Colonic mucosa (tissue), 4 donors: ENCODE measurements around the gene TRAPPC2B. TPM values are rescaled to one million over a fixed set of nuclear protein-coding genes. Genes with fewer than 3 reads are reported as not detected.

ENCODE experiments used
- DNase-seq: peaks from one replicate; pipeline ENCODE4 v3.0.0-alpha.2; 2020
- H3K27ac ChIP-seq: fragments of 200-600 bp; one replicate; pipeline ENCODE4 v1.8.0; 2021
- H3K27me3 ChIP-seq: fragments of 200-600 bp; one replicate; pipeline ENCODE4 v1.8.0; 2021
- H3K36me3 ChIP-seq: fragments of 200-600 bp; one replicate; pipeline ENCODE4 v1.8.0; 2021
- H3K4me1 ChIP-seq: fragments of 200-600 bp; one replicate; pipeline ENCODE4 v1.8.0; 2021; ENCODE audit warnings: mild to moderate bottlenecking
- H3K4me3 ChIP-seq: fragments of 200-600 bp; one replicate; pipeline ENCODE4 v1.8.0; 2021
- H3K9ac ChIP-seq, 2 donors: one replicate each; pipeline ENCODE4 v1.7.0; 2013; ENCODE audit warnings: control low read depth in 2 of 2, low read depth in 2 of 2, low read length in 2 of 2
- H3K9me3 ChIP-seq: fragments of 200-600 bp; one replicate; pipeline ENCODE4 v1.8.0; 2021
- intact Hi-C: fragments of 100-400 bp; cut with DNase I; formaldehyde crosslinking; loops from one replicate; pipeline ENCODE4 v1.14.1; 2022
- total RNA-seq, 2 donors: library from RNA; stranded (reverse); fragmentation: NEBNext Ultra II Directional in 1 of 2; extraction: Animal tissue kit (Norgen Biotek cat#: 25700) in 1 of 2; gene quantifications; one replicate each; pipeline ENCODE4 v1.2.1, GENCODE V29; 2021
- TF ChIP-seq, protein P1 (sequence below): fragments of 200-600 bp; IDR thresholded peaks from one replicate; pipeline ENCODE4 v1.8.0; 2022; ENCODE audit warnings: antibody characterized with exemption, mild to moderate bottlenecking
- donor health status: healthy.
- donor health status: DM: no; HTN: no; CAD: no.
- donor health status: DM: no; HTN: no; CAD: no.

Gene TRAPPC2B
- total RNA-seq, 2 donors from 2014 or later = 3.8 to 4.6 TPM

DNA sequence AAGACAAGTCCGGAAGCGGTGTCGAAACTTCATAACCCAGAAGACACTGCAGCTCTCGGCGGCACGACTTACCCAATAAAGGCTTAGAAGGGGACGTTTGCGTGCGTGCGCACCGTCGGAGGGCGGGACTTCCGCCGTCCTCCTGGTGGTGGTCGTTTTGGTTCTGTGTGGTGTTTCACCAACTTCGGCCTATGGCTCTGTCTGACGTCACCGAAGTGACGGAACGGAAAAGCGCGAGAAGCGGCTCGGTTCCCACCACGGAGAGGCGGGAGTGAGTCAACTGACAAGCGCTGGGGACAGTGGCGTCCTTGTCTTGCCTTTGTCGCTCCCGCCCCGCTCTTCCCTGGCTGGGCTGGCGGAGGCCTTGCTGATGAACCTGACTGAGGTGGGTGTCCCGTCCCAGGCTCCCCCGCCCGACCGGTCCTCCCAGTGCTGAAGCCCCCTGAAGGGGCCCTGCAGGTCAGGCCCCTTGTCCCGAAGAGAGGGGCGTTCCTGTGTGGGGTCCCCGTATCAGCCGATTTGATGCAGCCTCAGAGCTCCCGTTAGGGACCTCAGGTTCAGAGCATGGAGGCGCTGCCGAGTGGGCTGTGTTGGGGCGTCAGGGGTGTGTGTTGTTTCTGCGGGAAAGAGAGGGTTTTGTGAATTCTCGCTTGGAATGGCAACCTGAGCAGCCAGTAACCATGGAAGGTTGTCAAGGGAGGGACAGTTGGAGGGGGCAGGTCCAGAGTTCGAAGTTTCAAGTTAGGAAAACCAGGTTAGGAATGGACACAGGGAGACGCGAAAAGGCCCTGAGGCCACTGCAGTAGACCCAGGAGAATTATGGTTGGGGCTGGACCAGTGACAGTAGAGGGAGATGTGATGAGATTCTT is 26.6 kb downstream of the TRAPPC2B start, which contains the start of gene ZNF548:
Gene ZNF548 (plus strand): TSS at position 125 of the 869 bp plus-strand sequence. CDS start 246 bp downstream, at position 371.
- Histone ChIP-seq H3K4me1 (no peaks in the 10 kb centered on the region), H3K9ac (peak within 1 kb of the TSS; percentile 82 to 88), H3K27me3 (no peaks in the 10 kb centered on the region), H3K36me3 (no peaks in the 10 kb centered on the region), H3K4me3 (peak within 1 kb of the TSS; percentile 53), H3K27ac (peak within 1 kb of the TSS; percentile 65), H3K9me3 (no peaks in the 10 kb centered on the region)
- DNase-seq = peak; percentile 93
- intact Hi-C loops = no loop called here
- TF ChIP-seq, protein P1, sequence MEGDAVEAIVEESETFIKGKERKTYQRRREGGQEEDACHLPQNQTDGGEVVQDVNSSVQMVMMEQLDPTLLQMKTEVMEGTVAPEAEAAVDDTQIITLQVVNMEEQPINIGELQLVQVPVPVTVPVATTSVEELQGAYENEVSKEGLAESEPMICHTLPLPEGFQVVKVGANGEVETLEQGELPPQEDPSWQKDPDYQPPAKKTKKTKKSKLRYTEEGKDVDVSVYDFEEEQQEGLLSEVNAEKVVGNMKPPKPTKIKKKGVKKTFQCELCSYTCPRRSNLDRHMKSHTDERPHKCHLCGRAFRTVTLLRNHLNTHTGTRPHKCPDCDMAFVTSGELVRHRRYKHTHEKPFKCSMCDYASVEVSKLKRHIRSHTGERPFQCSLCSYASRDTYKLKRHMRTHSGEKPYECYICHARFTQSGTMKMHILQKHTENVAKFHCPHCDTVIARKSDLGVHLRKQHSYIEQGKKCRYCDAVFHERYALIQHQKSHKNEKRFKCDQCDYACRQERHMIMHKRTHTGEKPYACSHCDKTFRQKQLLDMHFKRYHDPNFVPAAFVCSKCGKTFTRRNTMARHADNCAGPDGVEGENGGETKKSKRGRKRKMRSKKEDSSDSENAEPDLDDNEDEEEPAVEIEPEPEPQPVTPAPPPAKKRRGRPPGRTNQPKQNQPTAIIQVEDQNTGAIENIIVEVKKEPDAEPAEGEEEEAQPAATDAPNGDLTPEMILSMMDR = no peak

DNA sequence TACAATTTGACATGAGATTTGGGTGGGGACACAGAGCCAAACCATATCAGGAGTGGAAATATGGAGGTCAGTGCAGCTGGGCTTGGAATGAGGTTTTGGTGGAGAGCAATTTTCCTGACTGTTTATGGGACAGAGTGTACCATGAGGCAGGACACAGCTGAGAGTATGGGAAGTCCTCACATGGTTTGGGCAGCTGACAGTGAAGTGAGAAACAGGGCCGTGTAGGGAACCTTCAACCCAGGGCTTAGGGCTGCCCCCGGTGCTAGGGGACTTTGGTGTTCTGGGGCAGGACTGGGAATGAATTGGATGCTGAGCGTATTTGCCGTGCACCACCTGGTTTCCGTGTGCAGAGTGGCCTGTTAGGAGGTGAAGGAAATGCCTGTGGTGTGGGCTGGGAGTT is 32.4 kb downstream of the TRAPPC2B start:
- Histone ChIP-seq H3K4me1 (no peaks in the 10 kb centered on the region), H3K27me3 (no peaks in the 10 kb centered on the region), H3K4me3 (no peak overlapping the region), H3K9ac (no peak overlapping the region), H3K9me3 (no peaks in the 10 kb centered on the region), H3K36me3 (peaks cover 12% of the 10 kb centered on the region), H3K27ac (no peak overlapping the region)
- TF ChIP-seq, protein P1 = no peak
- intact Hi-C loops = no loop called here
- DNase-seq = no peak

DNA sequence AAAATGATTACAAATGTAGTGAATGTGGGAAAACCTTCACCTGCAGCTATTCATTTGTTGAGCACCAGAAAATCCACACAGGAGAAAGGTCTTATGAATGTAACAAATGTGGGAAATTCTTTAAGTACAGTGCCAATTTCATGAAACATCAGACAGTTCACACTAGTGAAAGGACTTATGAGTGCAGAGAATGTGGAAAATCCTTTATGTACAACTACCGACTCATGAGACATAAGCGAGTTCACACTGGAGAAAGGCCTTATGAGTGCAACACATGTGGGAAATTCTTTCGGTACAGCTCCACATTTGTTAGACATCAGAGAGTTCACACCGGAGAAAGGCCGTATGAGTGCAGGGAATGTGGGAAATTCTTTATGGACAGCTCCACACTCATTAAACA is 35.5 kb downstream of the TRAPPC2B start:
- no peak overlapping the region for H3K9ac ChIP-seq
- no peaks in the 10 kb centered on the region for H3K9me3 ChIP-seq
- intact Hi-C loops = no loop called here
- no peak overlapping the region for H3K27ac ChIP-seq
- TF ChIP-seq, protein P1 = no peak
- peaks cover 12% of the 10 kb centered on the region for H3K36me3 ChIP-seq
- no peak overlapping the region for H3K4me3 ChIP-seq
- H3K27me3 ChIP-seq = no peaks in the 10 kb centered on the region
- H3K4me1 ChIP-seq = no peaks in the 10 kb centered on the region
- DNase-seq = no peak

DNA sequence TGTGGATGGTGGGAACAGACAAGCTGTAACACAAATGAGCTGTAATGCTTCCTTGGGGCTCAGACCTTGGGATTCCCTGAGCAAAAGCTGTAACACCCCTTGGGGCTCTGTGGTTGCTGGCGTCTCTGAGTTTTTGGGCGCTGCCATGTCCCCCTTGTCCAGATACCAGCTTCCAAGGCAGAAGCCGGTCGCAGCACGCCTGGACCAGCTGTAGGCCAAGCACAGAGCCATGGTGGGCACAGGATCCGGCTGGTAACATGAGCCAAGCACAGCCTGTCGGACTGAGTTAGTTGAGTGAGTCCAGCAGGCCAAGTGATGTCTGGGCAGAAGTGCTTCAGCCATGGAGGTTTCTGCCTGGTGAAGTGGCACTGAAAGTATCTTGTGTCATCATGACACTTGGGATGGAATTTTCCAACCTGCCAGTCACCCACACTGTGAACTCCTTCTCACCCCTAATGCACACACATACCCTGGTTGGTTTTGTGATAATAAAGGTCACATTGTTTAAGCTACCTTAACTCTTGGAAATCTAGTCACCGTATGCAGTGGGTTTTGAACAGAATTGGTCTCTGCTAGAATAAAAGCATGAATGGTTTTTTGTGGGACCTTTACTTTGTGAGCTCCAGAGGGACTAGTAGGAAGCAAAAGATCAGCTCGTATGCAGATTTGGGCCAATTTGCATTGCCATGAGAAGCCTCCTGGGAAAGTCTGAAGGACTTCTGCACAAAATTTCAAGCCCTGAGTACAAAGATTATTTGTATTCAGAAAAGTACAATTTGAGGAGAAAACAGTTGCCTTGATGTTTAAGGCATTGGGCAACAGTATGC is 40.6 kb downstream of the TRAPPC2B start:
- Histone ChIP-seq H3K4me3 (no peak overlapping the region), H3K9me3 (no peaks in the 10 kb centered on the region), H3K36me3 (peaks cover under 1% of the 10 kb centered on the region), H3K9ac (no peak overlapping the region), H3K4me1 (no peaks in the 10 kb centered on the region), H3K27me3 (no peaks in the 10 kb centered on the region), H3K27ac (no peak overlapping the region)
- TF ChIP-seq, protein P1 = no peak
- DNase-seq = no peak
- intact Hi-C loops = no loop called here

DNA sequence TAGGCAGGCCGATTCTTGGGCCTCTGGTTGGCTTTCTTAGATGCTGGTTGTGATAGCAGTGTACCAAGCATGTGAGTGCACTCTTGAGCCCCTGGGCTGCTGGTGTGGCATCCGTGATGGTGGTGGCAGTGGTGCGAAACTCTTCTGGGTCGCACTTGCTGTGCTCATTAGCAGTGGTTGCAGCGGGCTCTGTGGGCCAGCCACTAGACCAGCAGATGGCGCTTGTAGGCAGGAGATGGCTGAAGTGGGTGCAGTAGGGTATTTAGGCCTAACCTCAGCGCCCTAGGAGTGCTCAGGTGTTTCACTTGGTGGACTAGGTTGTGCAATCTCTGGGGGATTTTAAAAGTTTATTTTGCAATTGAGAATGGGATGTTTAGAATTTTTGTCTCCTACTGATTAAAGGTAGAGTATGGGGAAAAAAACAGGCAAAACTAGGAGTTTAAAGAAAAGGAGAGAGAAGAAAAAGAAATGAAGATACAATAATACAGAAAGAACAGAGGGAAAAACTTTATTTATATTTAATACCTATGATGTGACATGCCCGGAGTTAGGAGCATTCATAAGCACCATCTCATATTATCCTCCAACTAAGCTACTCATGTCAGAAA is 43.3 kb downstream of the TRAPPC2B start:
- H3K4me1 ChIP-seq = peaks cover 1% of the 10 kb centered on the region
- intact Hi-C loops = no loop called here
- TF ChIP-seq, protein P1 = no peak

More for the DNA sequence above, 43.3 kb downstream of the TRAPPC2B start:
- H3K4me3 ChIP-seq = no peak overlapping the region
- H3K9me3 ChIP-seq = no peaks in the 10 kb centered on the region
- no peak overlapping the region for H3K27ac ChIP-seq
- peak; percentile 67 for DNase-seq
- H3K9ac ChIP-seq = no peak overlapping the region
- H3K36me3 ChIP-seq = no peaks in the 10 kb centered on the region
- H3K27me3 ChIP-seq = no peaks in the 10 kb centered on the region
